Epidermal melanocyte (primary cell): Measurements from ENCODE around the gene AADACL3.
"Not testable (repeated sequence)": the region's sequence is repeated elsewhere in the genome, so short reads cannot be mapped to it uniquely, and the experiment has no call there.

ENCODE experiments used
- DNase-seq: peaks from one replicate; pipeline ENCODE4 v3.0.0; 2011; ENCODE audit warnings: low spot score; ENCODE audit not compliant: insufficient read length

AADACL3 gene

GRCh38 chr1:12715896-12716437 is at the start of gene AADACL3:
TSS of gene AADACL3 (plus strand) at chr1:12716110. CDS start at chr1:12716177, 67 bp downstream.
- no peak for DNase-seq

DNA sequence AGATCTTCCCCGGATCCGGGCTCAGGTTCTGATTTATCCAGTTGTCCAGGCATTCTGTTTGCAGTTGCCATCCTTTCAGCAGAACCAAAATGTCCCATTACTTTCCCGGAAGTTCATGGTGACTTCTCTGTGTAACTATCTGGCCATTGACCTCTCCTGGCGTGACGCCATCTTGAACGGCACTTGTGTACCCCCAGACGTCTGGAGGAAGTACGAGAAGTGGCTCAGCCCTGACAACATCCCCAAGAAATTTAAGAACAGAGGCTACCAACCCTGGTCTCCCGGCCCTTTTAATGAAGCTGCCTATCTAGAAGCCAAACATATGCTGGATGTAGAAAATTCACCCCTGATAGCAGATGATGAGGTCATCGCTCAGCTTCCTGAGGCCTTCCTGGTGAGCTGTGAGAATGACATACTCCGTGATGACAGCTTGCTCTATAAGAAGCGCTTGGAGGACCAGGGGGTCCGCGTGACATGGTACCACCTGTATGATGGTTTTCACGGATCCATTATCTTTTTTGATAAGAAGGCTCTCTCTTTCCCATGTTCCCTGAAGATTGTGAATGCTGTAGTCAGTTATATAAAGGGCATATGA is 49.7 kb upstream of the AADACL3 start:
- DNase-seq: no peak

GRCh38 chr1:12669529-12670068 is 46.3 kb upstream of the AADACL3 start:
- no peak for DNase-seq

GRCh38 chr1:12674358-12674757 is 41.6 kb upstream of the AADACL3 start:
- DNase-seq: no peak

GRCh38 chr1:12676122-12676521 is 39.8 kb upstream of the AADACL3 start:
- not testable (repeated sequence) for DNase-seq

- DNase-seq: no peak
Measured at GRCh38 chr1:12677565-12677964, 38.3 kb upstream of the AADACL3 start.

DNA sequence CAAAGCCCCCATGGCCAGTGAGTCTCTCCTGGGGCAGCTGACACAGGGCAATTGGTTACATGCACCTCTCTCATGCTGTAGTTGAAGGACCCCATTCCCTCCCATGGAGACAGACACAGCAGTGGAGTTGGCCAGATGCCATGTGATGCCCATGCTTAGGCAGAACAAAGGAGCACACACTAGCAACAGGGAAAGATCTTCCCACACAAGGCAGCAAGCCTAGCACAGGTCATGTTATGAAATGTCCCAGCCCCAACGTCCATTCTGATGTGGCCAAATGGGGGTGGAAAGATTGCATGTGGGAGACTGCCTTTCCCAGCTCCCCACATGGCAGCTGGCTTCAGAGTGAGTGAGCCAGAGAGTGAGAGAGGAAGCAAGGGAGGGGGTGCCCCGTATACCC is 37.6 kb upstream of the AADACL3 start:
- no peak for DNase-seq

DNA sequence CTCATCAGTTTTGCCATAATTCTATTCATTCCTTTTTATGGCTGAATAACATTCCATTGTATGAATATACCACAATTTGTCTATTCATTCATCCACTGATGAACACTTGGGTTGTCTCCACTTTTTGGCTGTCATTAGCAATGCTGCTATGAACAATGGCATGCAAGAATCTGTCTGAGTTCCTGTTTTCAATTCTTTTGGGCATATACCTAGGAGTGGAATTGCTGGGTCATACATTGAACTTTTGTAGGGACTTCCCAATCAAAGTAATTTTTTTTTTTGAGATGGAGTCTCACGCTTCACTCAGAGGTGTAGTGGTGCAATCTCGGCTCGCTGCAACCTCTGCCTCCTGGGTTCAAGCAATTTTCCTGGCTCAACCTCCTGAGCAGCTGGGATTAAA is 37.1 kb upstream of the AADACL3 start:
- DNase-seq: no peak

- no peak for DNase-seq
Measured at GRCh38 chr1:12690156-12690555, 25.8 kb upstream of the AADACL3 start.

- no peak for DNase-seq
Measured at GRCh38 chr1:12692967-12693782, 22.7 kb upstream of the AADACL3 start.

- DNase-seq: no peak
Measured at GRCh38 chr1:12696658-12697057, 19.3 kb upstream of the AADACL3 start.

DNA sequence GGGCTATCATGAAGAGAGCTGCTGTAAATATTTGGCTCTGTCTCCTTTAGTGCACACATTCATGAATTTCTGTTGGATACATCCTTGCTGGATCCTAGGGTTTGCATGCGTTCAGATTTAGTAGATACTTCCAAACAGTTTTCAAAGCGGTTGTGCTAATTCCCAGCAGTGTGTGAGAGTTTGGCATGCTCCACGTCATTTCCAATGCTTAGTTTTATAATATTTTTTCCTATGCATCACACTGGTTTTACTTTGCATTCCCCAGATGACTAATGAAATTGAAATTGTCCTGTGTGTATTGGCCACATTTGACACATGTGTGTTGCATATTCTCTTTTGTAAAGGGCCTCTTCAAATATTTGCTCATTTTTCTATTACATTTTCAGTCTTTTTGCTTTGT is 18.5 kb upstream of the AADACL3 start:
- no peak for DNase-seq

DNA sequence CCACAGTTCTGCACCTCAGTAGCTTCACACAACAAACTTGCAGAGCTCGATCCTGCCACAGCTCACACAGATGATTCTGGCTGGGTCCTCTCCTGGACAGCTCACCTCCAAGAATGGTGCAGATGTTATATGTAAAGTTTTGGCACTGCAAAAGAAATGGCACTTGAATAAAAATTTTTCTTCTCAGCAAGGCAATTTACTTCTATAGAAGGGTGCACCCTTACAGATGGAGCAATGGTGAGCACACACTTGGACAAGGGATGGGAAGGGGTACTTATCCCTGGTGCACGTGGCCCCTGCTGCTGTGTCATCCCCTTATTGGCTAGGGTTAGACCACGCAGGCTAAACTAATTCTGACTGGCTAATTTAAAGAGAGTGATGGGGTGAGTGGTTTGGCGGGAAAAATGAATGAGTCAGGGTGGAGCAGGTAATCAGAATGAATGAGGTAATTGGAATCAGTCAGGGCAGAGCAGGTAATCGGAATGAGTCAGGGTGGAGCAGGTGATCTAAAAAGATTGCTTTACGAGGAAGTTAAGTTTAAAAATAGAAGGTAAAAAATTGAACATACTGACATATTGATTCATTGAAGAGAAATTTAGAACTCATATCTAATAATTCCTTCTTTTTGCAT is 12.0 kb upstream of the AADACL3 start:
- DNase-seq: no peak

- no peak for DNase-seq
Measured at GRCh38 chr1:12706061-12706460, 9.8 kb upstream of the AADACL3 start.

- DNase-seq: no peak
Measured at GRCh38 chr1:12708396-12709090, 7.4 kb upstream of the AADACL3 start.

GRCh38 chr1:12709091-12709491 is 6.8 kb upstream of the AADACL3 start:
- no peak for DNase-seq

DNA sequence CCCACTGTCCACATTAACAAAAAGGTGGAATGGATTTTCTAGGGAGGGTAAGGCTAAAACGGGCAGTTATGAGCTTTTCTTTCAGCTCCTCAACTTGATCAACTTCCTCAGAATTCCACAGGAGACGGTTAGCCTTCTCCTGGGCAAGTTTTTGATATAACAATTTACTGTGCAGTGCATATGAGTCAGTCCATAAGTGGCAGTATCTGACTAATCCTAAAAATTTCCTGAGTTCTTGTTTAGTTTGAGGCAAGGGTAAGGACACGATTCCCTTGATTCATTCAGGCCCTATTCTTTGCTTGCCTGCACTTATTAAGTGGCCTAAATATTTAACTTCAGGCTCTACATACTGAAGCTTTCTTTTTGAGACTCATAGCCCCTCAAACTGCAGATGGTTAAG is 6.2 kb upstream of the AADACL3 start:
- no peak for DNase-seq

DNA sequence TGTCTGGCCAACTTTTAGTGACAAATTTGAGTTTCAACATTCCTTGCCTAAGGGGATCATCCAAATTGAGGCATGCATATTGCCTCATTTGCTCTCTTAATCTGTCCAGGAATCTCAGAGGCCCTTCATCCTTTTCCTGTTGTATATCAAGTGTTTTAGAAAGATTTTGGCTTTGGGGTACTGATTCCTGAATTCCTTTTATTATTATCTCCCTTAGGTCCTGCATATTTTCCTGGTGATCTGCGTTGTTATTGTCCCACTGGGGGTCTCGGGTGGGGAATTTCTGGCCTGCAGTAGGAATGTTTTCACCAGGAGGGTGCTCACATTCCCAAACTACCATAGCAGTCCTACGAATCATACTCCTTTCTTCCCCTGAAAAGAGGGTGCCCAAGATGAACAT is 4.4 kb upstream of the AADACL3 start:
- DNase-seq: no peak

- DNase-seq: no peak
Measured at GRCh38 chr1:12712076-12712475, 3.8 kb upstream of the AADACL3 start.

DNA sequence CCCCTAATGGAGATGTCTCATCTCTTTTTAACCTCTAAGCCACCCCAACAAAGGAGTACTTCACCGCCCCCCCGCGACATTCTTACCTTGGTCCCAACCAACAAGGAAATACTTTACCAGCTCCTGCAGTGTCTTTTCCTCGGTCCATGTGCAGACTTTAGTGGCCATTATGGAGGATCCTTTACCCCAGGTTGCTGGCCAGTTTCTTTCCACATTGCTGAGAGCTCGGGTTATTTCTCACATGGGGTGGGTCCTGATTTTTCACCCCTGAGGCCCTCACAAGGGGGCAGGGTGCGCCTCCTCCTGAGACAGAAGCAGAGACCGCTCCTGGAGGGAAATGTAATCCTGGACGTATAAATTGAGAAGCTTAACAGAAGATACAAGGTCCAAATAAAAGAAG is 3.0 kb upstream of the AADACL3 start:
- DNase-seq: no peak

- DNase-seq: not testable (repeated sequence)
Measured at GRCh38 chr1:12713651-12714050, 2.3 kb upstream of the AADACL3 start.
